CD1c-positive myeloid dendritic cell (primary cell): ENCODE results near the gene MACROD2.
A peak's percentile ranks its signal among the peaks of the same experiment; 100 is the strongest.
"Not testable (repeated sequence)": the region's sequence is repeated elsewhere in the genome, so short reads cannot be mapped to it uniquely, and the experiment has no call there.

ENCODE experiments used
- DNase-seq: peaks from one replicate; pipeline ENCODE4 v3.0.0-alpha.2; 2016; ENCODE audit errors: extremely low spot score

The MACROD2 gene

GRCh38 chr20:13995086-13995665 is at the start of gene MACROD2:
MACROD2 (plus strand) TSS chr20:13995516.
- peak; percentile 80 for DNase-seq

DNA sequence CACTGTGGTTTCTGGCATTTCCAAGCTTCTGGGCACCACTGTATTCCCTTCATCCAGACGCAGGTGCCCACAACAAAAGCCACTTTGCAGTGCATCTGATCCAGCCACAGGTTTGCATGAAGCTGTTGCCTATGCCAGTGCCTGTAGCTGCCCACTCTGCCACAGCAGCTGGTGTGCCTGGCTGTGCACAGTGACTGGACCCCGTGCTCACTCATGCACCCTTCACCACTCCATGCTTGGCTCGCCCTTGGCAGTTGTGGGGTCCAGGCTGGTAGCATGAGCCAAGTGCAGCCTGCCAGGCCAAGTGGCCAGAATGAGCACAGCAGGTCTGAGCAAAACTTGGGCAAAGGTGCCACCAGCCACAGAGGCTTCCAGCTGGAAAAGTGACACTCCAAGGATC is 47.6 kb upstream of the MACROD2 start:
- DNase-seq, result no peak

DNA sequence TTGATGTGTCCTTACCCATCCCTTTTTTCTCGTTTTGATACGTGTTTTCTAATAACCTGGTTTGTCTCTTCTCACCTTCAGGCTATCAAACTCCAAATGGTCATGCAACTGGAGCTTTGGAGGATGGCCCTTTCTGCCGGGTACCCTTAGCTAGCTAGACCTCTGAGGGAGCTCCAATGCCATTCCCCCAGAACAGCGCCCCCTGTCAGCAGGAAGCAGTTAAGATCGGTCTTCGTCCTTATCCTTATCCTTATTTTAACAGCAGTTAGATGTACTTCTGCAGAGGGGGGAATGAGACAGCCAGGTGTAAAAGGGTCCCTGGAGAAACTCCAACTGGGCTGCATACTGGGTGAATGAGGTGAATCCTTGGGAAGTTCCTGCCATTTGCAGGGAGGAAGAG is 42.1 kb upstream of the MACROD2 start:
- no peak for DNase-seq

- no peak for DNase-seq
These were observed 35.2 kb upstream of the MACROD2 start for GRCh38 chr20:13960119-13960518.

DNA sequence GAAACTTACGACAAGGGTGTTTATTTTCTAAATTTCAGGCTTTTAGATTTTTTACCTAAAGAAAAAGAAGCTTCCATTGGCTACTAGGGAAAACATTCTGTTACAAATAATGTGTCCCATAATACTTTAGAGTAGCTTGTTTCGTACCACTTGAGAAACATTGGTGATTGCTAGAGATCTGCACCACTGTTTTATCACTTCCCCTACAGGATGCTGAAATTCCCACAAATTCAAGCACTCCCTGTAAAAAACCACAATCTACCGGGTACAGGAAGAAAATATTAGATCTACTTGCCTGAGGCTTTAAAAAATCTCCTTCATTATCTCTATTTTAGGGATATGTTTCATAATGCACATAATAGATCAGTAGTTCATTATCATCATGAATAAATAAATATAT is 34.8 kb upstream of the MACROD2 start:
- no peak for DNase-seq

GRCh38 chr20:13984211-13984610 is 11.1 kb upstream of the MACROD2 start:
- DNase-seq, result no peak

DNA sequence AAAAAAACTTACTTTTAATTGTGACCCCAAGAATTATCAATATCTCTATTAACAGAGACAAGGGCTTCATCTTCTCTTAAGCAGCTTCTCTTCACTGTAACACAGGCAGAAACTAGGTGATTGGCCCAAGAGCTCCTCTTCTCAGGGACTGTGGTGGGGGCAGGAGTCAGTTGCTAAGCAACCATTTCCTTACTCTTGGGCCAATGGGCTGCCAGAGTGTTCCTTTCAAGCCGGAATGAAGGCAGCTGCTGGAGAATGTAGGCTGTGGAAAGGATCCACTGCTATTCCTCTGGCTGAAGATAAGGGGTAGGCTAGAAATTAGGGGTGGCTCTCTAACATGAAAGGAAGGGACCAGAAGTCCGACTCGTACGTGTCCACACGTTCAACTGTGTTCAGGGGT is 4.9 kb upstream of the MACROD2 start, which contains the start of gene SEL1L2:
SEL1L2 (minus strand) TSS at position 150 of the 400 bp plus-strand sequence; CDS start at position 70, 80 bp downstream.
- no peak for DNase-seq

GRCh38 chr20:13991311-13991710 is 4.0 kb upstream of the MACROD2 start:
- no peak for DNase-seq

DNA sequence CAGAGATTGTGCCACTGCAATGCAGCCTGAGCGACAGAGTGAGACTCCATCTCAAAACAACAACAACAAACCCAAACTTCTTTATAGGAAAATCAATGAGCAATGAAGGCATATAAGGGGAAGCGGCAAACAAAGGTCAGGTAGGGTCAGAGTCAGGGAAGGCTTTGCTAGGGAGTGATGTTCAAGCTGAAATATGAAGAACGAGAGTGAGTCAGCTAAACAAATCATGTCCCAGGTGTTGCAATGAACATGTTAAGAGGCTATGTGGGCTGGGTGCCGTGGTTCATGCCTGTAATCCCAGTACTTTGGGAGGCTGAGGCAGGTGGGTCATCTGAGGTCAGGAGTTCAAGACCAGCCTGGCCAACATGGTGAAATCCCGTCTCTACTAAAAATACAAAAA is 3.4 kb upstream of the MACROD2 start:
- DNase-seq, result not testable (repeated sequence)

- no peak for DNase-seq
These were observed 525 bp downstream of the MACROD2 start for GRCh38 chr20:13995841-13996240.

- DNase-seq, result no peak
These were observed 949 bp downstream of the MACROD2 start for GRCh38 chr20:13996265-13996664.

- DNase-seq, result no peak
These were observed 5.6 kb downstream of the MACROD2 start for GRCh38 chr20:14000917-14001316.

- no peak for DNase-seq
These were observed 10.7 kb downstream of the MACROD2 start for GRCh38 chr20:14005996-14006395.

DNA sequence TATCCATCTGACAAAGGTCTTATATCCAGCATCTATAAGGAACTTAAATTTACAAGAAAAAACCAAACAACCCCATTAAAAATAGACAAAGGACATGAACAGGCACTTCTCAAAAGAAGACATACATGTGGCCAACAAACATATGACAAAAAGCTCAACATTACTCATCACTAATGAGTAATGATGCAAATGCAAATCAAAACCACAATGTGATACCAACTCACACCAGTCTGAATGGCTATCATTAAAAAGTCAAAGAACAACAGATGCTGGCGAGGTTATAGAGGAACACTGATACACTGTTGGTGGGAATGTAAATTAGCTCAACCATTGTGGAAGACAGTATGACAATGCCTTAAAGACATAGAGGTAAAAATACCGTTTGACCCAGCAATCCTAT is 13.9 kb downstream of the MACROD2 start:
- DNase-seq, result no peak

- no peak for DNase-seq
These were observed 17.4 kb downstream of the MACROD2 start for GRCh38 chr20:14012671-14013070.

DNA sequence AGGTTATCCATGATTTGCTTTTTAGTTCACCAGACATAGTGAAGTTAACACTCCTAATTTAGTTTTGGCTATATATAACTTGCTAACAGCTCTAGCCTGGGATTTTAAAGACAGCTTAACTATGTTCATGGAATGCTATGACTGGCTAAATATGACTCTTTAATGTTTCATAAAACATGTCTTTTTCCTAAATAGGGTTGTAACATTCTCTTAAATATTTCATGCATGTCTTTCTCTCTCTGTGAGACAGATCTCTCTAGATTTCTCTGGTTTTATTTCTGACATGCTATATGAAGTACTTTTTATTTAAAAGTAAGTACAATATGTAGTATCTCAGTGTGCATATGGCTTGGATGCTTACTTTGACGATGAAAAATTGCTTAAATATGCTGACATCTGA is 35.7 kb downstream of the MACROD2 start:
- no peak for DNase-seq

GRCh38 chr20:14033310-14033709 is 38.0 kb downstream of the MACROD2 start:
- no peak for DNase-seq

- DNase-seq, result no peak
These were observed 41.3 kb downstream of the MACROD2 start for GRCh38 chr20:14036567-14036966.

DNA sequence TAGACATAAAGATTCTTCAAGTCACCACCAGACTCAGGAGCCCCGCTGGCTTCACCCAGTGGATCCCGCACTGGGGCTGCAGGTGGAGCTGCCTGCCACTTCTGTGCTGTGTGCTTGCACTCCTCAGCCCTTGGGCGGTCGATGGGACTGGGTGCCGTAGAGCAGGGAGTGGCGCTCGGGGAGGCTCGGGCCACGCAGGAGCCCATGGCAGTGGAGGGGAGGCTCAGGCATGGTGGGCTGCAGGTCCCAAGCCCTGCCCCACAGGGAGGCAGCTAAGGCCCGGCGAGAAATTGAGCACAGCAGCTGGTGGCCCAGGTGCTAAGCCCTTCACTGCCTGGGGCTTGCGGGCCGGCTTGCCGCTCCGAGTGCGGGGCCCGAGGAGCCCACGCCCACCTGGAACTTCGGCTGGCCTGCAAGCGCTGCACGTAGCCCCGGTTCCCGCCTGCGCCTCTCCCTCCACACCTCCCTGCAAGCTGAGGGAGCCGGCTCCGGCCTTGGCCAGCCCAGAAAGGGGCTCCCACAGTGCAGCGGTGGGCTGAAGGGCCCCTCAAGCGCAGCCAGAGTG is 49.5 kb downstream of the MACROD2 start:
- not testable (repeated sequence) for DNase-seq

DNA sequence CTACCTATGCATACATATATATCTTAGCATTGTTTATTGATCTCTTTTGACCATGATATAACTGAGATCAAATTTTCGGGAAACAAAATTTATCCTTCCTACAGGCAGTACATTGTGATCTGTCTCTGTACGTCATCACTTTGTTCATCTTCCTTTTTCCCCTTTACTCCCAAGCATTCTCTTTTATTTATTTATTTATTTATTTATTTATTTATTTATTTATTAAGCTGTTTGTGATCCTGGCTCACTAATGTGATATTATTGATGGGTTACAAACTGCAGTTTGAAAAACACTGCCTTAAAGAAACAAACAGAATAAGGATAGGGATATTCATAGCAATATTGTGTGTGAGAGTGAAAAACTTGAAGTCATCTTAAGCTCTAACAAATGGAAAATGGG is 51.2 kb downstream of the MACROD2 start:
- no peak for DNase-seq

DNA sequence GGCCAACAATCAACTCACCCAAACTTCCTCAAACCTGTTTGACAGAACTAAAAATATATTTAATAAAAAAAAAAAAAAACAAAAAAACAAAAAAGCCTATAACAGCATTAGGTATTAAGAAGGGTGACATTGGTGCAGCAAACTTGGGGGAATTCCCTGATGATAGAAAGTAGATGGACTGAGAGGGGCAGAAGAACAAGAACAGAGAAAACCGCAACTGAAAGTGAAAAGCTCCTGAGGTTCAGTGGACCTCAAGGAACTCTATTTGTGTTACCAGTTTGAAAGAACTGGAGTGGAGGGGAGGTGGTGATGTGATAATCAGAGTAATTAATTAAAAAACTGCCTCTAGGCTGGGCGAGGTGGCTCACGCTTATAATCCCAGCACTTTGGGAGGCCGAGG is 53.8 kb downstream of the MACROD2 start:
- DNase-seq, result no peak

GRCh38 chr20:14051454-14051853 is 56.1 kb downstream of the MACROD2 start:
- DNase-seq, result no peak

GRCh38 chr20:14055127-14055742 is 59.9 kb downstream of the MACROD2 start:
- DNase-seq, result peak; percentile 68
